ENCODE results near the gene VWA5B1.

Gene VWA5B1

GRCh38 chr1:20398744-20399143 lies 108.1 kb downstream of the VWA5B1 start:
- no peak overlapping the region for H3K9ac ChIP-seq (ENCODE audit: insufficient read length)
- no peaks in the 10 kb centered on the region for H3K36me3 ChIP-seq (ENCODE audit: insufficient read depth, low read length)
- no peak overlapping the region for H3K4me3 ChIP-seq
- no peak for DNase-seq (ENCODE audit: low read depth, low spot score)
- no peak overlapping the region for H3K27ac ChIP-seq
- TF ChIP-seq FOXP2 (optimal IDR thresholded peaks at IDR 0.05; ENCODE audit: control extremely low read depth, extremely low read length, insufficient read depth) (no peak), EZH2 (IDR thresholded peaks at IDR 0.05) (no peak), POLR2AphosphoS5 (IDR thresholded peaks at IDR 0.05; ENCODE audit: borderline replicate concordance, low read depth, low read length) (no peak)
- no peaks in the 10 kb centered on the region for H3K9me3 ChIP-seq (ENCODE audit: low read depth, low read length)

GRCh38 chr1:20399196-20399595 lies 108.5 kb downstream of the VWA5B1 start:
- no peak for DNase-seq (ENCODE audit: low read depth, low spot score)
- H3K9ac ChIP-seq (ENCODE audit: insufficient read length): no peak overlapping the region
- H3K36me3 ChIP-seq (ENCODE audit: insufficient read depth, low read length): no peaks in the 10 kb centered on the region
- H3K4me3 ChIP-seq: no peak overlapping the region
- TF ChIP-seq POLR2AphosphoS5 (IDR thresholded peaks at IDR 0.05; ENCODE audit: borderline replicate concordance, low read depth, low read length) (no peak), EZH2 (IDR thresholded peaks at IDR 0.05) (no peak), FOXP2 (optimal IDR thresholded peaks at IDR 0.05; ENCODE audit: control extremely low read depth, extremely low read length, insufficient read depth) (no peak)
- no peak overlapping the region for H3K27ac ChIP-seq
- no peaks in the 10 kb centered on the region for H3K9me3 ChIP-seq (ENCODE audit: low read depth, low read length)

GRCh38 chr1:20399606-20400180 lies 109.0 kb downstream of the VWA5B1 start:
- DNase-seq (ENCODE audit: low read depth, low spot score): no peak
- Histone ChIP-seq H3K36me3 (ENCODE audit: insufficient read depth, low read length) (no peaks in the 10 kb centered on the region), H3K4me3 (no peak overlapping the region), H3K9ac (ENCODE audit: insufficient read length) (no peak overlapping the region), H3K9me3 (ENCODE audit: low read depth, low read length) (no peaks in the 10 kb centered on the region), H3K27ac (no peak overlapping the region)
- TF ChIP-seq FOXP2 (optimal IDR thresholded peaks at IDR 0.05; ENCODE audit: control extremely low read depth, extremely low read length, insufficient read depth) (no peak), EZH2 (IDR thresholded peaks at IDR 0.05) (no peak), POLR2AphosphoS5 (IDR thresholded peaks at IDR 0.05; ENCODE audit: borderline replicate concordance, low read depth, low read length) (no peak)

- no peak for TF ChIP-seq FOXP2 (optimal IDR thresholded peaks at IDR 0.05; ENCODE audit: control extremely low read depth, extremely low read length, insufficient read depth)
- TF ChIP-seq POLR2AphosphoS5 (IDR thresholded peaks at IDR 0.05; ENCODE audit: borderline replicate concordance, low read depth, low read length): no peak
- TF ChIP-seq EZH2 (IDR thresholded peaks at IDR 0.05): no peak
- no peaks in the 10 kb centered on the region for H3K36me3 ChIP-seq (ENCODE audit: insufficient read depth, low read length)
- DNase-seq (ENCODE audit: low read depth, low spot score): no peak
- no peaks in the 10 kb centered on the region for H3K9me3 ChIP-seq (ENCODE audit: low read depth, low read length)
- no peak overlapping the region for H3K9ac ChIP-seq (ENCODE audit: insufficient read length)
- no peak overlapping the region for H3K4me3 ChIP-seq
- H3K27ac ChIP-seq: no peak overlapping the region
Observed at GRCh38 chr1:20400341-20401177, 109.9 kb downstream of the VWA5B1 start.

- no peak overlapping the region for H3K9ac ChIP-seq (ENCODE audit: insufficient read length)
- H3K4me3 ChIP-seq: no peak overlapping the region
- TF ChIP-seq POLR2AphosphoS5 (IDR thresholded peaks at IDR 0.05; ENCODE audit: borderline replicate concordance, low read depth, low read length): no peak
- TF ChIP-seq EZH2 (IDR thresholded peaks at IDR 0.05): no peak
- TF ChIP-seq FOXP2 (optimal IDR thresholded peaks at IDR 0.05; ENCODE audit: control extremely low read depth, extremely low read length, insufficient read depth): no peak
- H3K36me3 ChIP-seq (ENCODE audit: insufficient read depth, low read length): no peaks in the 10 kb centered on the region
- no peaks in the 10 kb centered on the region for H3K9me3 ChIP-seq (ENCODE audit: low read depth, low read length)
- no peak for DNase-seq (ENCODE audit: low read depth, low spot score)
- H3K27ac ChIP-seq: no peak overlapping the region
Observed at GRCh38 chr1:20401405-20402010, 110.8 kb downstream of the VWA5B1 start.

- no peak overlapping the region for H3K27ac ChIP-seq
- no peak for DNase-seq (ENCODE audit: low read depth, low spot score)
- TF ChIP-seq EZH2 (IDR thresholded peaks at IDR 0.05) (no peak), FOXP2 (optimal IDR thresholded peaks at IDR 0.05; ENCODE audit: control extremely low read depth, extremely low read length, insufficient read depth) (no peak), POLR2AphosphoS5 (IDR thresholded peaks at IDR 0.05; ENCODE audit: borderline replicate concordance, low read depth, low read length) (no peak)
- H3K4me3 ChIP-seq: no peak overlapping the region
- no peaks in the 10 kb centered on the region for H3K9me3 ChIP-seq (ENCODE audit: low read depth, low read length)
- no peak overlapping the region for H3K9ac ChIP-seq (ENCODE audit: insufficient read length)
- H3K36me3 ChIP-seq (ENCODE audit: insufficient read depth, low read length): no peaks in the 10 kb centered on the region
Observed at GRCh38 chr1:20402585-20403422, 112.1 kb downstream of the VWA5B1 start.

GRCh38 chr1:20403423-20404145 lies 112.9 kb downstream of the VWA5B1 start:
- Histone ChIP-seq H3K36me3 (ENCODE audit: insufficient read depth, low read length) (no peaks in the 10 kb centered on the region), H3K9ac (ENCODE audit: insufficient read length) (no peak overlapping the region), H3K27ac (no peak overlapping the region), H3K4me3 (no peak overlapping the region), H3K9me3 (ENCODE audit: low read depth, low read length) (no peaks in the 10 kb centered on the region)
- DNase-seq (ENCODE audit: low read depth, low spot score): no peak
- TF ChIP-seq EZH2 (IDR thresholded peaks at IDR 0.05): no peak
- TF ChIP-seq FOXP2 (optimal IDR thresholded peaks at IDR 0.05; ENCODE audit: control extremely low read depth, extremely low read length, insufficient read depth): no peak
- no peak for TF ChIP-seq POLR2AphosphoS5 (IDR thresholded peaks at IDR 0.05; ENCODE audit: borderline replicate concordance, low read depth, low read length)

All from SK-N-MC (cell line).